ENCODE measurements around the gene MGRN1.
A peak's percentile ranks its signal among the peaks of the same experiment; 100 is the strongest.
"Not testable (repeated sequence)": the region's sequence is repeated elsewhere in the genome, so short reads cannot be mapped to it uniquely, and the experiment has no call there.

Gene MGRN1

DNA sequence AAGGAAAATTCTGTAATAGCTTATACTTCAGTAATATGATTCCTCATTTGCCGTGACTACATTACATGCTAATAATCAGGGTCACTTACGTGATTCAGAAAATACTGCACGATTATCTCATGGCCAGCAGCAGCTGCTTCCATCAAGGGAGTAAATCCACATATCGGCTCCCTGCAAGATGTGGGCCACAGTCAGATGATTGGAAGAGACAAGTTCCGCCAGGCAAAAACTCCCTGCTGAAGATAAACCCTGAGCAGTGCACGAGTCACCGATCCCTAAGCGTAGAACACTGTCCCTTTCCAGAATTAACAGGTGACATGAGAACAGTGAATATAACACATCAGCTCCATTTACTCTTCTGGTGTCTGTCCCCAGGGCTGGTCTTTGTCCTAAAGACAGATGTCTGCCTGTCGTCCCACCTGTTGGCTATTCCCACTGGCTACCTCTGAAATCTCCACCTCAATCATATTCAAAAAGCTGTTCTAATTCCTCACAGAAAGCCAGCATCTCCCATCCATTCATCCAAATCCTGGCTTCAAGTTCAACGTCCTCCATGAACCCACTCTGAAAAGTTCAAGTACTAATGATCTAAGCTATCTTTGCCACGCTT, 100.1 kb downstream of the MGRN1 start:
- DNase-seq: no peak

DNA sequence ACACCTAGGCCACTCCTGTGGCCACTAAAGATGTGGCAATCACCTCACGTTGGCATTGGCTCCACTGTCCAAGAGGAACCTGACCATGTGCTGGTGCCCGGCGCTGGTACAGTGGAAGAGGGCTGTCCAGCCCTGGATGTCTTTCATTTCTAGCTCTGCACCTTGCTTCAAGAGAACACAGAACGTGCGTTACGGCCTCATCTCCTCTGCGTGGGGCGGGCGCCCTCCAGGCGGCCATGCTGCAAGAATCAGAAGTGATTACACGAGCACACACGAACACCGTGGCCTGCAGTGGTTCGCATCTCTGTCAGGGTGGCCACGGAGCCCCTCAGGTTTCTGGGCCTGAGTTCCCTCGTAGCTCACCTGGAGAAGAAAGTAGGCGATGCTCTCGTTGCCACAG, 102.0 kb downstream of the MGRN1 start:
- no peak for DNase-seq

DNA sequence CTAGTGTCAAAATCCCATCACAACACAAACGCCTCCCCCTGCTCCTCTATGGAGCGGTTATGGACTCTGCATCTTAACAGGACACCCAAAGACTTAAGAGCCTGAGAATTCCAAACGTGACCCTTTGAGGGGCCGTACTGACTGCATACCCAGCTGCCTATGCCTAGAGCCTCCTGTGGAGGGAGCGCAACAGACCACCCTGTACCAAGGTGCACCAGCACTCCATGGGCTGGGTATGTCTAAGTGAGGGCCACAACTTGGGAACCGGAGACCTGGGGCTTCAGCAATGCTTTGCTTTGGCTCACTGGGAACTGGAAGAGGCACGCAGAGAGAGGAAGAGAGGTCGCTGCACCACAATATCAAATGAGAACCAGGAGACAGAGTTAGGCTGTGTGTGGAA, 104.0 kb downstream of the MGRN1 start:
- no peak for DNase-seq

DNA sequence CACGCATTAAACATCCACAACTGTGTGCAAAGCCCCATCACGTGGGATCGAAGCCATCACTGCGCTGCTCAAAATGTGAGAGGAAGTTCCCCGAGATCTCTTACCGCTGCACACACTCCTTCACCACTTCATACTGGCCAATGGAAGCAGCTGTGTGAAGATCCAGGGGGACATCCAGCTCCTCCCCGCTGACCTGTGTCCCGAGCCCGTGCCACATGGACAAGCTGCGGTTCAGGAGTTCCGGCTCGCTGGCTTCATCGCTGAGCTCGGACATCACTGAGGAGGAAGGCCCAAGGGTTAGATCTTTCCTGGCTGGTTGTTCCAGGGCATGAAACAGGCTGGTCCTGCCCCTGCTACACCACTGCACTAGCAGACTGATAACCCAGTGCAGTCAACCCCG, 105.2 kb downstream of the MGRN1 start:
- DNase-seq: no peak

DNA sequence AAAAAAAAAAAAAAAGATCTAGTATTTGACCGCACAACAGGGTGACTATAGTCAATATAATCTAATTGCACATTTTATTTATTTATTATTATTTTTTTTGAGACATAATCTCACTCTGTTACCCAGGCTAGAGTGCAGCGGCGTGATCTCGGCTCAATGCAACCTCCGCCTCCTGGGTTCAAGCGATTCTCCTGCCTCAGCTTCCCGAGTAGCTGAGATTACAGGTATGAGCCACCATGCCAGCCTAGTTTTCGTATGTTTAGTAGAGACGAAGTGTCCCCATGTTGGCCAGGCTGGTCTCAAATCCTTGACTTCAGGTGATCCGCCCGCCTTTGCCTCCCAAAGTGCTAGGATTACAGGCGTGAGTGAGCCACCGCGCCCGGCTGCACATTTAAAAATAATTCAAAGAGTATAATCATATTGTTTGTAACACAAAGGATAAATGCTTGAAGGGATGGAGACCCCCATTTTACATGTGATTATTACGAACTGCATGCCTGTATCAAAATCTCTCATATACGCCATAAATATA, 108.7 kb downstream of the MGRN1 start:
- DNase-seq: no peak

DNA sequence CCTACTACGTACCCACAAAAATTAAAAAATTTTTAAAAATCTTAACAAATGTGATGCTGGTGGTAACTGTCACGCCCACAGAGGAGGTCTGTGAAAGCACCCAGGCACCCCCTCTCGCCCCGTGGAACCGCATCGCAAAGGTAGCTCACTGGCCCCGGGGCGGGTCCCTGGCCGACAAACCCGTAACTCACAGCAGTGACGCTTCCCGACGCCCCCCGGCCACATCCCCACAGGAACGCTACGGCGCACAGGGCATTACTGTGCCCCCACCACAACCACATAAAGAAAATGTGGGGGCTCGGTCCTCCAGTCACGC, 109.1 kb downstream of the MGRN1 start:
- peak in 3 of 56 donors; percentile 34 to 57 (median 55) for DNase-seq

DNA sequence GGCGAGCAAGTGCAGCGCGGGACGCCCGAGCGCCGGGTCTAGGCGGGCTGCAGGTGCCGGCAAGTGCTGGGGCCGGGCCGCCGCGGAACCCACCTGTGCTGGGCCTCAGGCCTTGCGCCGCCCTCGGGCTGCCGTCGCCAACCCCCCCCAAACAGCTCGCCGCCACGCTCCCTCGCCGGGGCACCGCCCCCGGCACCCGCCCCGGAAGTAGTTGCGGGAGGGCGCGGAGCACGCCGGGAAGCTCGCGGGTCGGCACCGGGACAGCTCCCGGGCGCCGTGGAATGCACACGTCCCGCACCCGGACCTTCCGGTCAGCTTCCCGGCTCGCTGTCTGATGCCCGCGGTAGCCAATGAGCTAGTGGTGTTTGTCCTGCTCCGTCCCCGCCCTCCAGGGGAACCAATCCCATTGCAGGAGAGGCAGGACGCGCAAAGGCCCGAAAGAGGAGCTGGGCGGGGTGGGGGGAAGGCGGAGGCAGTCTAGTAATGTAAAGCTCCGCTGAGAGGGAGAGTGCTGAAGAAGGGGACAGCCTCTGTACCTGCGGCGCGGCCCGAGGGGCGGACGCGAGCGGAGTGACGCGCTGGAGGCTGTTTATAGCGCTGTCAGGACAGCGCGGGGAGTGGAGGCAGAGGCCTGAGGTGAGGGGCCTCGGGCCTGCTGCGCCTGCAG, 109.6 kb downstream of the MGRN1 start, which contains the start of the genes ANKS3 and DNAAF8:
ANKS3 (minus strand) TSS at position 209 of the 667 bp plus-strand sequence. CDS start 4,122 bp downstream, outside the sequence.
DNAAF8 (plus strand) TSS at position 475 of the 667 bp plus-strand sequence. CDS start 1,978 bp downstream, outside the sequence.
- DNase-seq: peak; percentile 68 to 97 (median 92)

DNA sequence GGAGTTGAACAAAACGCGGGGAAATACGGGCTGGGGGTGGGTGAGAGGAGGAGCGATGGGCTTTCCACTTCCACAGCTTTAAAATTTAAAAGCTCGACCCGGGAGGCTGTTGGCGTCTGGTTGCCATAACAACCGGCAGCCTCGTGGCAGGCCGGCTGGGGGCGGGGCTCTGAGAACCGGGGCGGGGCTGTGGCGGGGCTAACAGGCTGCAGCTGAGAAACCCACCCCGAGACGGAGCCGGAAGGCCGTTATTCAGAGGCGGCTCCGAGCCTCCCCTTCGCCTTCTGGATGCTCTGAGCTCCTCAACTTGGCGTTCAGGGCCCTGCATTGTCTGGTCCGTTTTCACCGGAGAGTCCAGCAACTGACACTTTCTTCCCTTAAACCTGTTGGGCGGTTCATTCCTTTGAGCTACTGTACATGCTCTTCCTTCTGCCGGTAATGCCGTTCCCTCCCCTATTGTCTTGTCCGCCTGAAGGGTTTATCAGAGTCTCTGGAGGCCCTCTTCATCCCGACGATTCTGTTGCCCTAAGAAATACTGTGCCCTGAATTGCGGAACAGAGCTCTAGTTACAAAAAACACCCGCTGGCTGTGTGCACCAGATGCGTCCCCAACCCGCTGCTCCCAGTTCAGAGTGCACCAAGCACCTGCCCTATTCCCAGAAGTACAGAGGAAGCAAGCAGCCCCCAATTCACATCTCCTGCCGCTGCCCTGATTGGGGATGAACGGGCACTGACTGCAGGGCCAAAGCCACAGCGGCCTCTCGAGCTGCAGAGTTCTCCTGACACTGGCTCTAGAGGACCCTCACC, 110.3 kb downstream of the MGRN1 start:
- peak; percentile 28 to 91 (median 76) for DNase-seq

DNA sequence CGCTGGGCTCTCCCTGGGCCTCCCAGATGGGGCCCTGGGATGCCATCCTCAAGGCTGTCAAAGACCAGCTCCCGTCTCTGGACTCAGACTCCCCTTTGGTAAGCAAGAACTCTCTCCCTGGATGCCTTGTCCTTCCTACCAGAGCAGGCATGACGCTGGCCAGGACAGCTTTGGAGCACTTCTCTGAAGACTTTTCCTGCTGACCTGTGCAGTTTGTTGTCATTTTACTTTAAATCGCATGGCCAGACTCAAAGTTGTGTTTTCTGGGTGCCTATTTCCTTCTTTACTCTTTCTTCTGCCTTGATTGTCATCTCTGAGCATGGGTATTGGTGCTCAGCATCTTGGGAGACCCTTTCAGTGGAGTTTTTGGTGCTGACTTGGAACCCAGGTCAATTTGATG, 111.9 kb downstream of the MGRN1 start:
- no peak for DNase-seq

DNA sequence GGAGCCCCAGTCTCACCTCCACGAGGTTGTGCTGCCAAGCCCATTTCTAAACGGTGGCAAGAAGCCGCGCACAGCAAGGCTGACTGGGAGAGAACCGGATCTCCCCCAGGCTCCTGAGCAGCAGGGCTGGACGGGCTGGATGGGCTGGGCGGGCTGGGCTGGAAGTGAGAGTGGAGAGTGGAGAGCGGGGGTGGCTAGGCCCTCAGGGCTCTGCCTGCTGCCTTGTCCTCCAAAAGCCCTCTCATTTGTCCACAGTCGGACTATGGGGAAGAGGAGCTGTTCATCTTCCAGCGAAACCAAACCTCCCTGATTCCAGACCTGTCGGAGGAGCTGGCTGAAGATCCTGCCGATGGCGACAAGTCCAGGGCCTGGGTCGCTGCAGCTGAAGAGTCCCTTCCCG, 112.9 kb downstream of the MGRN1 start:
- DNase-seq: no peak

DNA sequence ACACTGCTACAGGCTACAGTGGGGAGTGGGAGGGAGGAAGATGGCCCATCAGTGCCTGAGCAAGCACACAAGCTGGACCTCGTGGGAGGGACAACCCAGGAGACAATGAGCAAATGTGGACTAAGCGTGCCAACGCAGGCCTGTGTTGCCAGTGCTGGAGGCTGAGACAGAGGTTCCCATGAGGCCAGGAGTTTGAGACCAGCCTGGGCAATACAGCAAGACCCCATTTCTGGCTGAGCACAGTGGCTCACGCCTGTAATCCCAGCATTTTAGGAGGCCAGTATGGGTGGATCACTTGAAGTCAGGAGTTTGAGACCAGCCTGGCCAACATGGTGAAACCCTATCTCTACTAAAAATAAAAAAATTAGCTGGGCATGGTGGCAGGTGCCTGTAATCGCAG, 113.7 kb downstream of the MGRN1 start:
- DNase-seq: not testable (repeated sequence)

All from nucleus accumbens (tissue), 56 donors.